NCI-H2107 (cell line): Measurements from ENCODE around the gene KCTD16.

Experiments
- DNase-seq: peaks from one replicate; lab custom pipeline; 2025; lab: John Stamatoyannopoulos, UW

KCTD16 gene

DNA sequence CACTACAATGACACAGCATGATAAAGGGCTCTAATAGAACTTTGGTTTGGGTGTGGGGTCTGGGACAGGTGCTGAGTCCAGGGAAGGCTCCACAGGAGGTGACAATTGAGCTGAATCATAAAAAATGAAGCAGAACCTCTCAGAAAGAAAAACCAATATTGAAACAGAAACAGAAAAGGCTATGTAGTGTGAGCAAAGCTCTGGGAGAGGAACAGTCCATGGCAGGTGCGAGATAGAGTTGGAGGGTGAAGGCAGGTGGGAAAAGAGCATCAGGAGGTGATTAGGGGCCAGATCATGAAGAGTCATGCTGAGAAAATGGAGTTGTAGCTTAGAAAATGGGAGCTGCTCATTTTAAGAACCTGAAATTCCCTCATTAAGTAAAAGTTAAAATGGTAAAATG lies 164.9 kb downstream of the KCTD16 start:
- DNase-seq, result peak; percentile 10

DNA sequence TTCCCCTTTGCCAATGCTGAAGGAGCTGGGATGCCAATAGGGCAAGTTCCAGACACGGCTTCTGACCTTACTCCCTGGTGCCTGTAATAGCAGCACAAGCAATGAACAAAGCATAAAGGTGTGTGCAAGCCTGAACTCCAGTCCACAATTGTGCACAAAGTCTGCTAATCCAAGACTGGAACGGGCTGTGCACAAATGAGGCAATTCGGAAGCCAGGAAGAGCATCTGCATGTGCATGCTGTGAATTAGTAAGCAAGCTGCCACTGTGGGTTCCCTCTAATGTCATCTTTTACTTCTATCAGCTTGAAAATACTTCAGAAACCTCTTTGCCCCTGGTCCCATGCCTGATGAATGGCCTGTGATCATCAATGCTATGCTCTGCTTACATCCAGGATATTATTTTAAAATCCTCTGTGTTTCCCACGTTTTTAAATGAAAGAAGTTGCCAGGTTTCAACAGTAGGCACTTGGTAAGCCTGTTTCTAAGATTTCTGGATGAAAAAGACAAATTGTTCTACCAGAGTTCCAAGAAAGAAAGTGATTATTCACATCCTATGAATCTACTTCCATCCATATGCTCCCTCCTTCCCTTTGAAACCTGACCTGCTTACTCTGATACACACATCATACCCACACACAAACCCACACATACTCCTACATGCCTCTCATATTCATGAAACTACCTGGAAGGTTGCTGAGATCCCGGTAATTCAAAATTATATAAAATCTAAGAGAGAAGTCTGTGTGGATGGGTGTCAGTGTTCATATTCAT lies 165.7 kb downstream of the KCTD16 start:
- no peak for DNase-seq

- DNase-seq, result no peak
Measured at GRCh38 chr5:144352330-144352729, 181.7 kb downstream of the KCTD16 start.

DNA sequence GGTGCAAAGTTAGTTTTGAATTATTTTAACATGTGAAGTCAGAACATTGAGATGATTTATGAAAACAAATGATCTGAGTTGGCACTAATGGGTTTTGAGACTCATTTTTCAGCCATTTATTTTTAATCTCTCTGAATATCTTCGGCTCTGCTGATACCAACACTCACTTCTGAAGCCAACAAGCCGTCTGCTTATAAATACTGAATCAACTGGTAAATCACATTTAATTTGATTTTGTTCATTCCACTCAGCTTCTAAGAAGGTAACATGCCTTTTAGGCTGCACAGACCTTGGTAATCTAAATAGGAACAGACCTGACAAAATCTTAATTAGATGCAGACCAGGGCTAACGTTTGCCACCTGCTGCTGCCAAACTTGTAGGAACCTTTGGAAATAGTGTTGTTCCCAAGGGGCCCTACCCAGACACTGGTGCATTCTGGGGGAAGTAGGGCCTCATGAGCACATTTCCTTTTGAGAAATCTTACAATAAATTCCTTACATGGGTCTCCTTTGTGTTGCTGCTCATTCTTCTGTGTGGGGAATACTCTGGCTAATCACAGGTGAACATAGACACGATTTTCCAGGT lies 182.2 kb downstream of the KCTD16 start:
- no peak for DNase-seq

DNA sequence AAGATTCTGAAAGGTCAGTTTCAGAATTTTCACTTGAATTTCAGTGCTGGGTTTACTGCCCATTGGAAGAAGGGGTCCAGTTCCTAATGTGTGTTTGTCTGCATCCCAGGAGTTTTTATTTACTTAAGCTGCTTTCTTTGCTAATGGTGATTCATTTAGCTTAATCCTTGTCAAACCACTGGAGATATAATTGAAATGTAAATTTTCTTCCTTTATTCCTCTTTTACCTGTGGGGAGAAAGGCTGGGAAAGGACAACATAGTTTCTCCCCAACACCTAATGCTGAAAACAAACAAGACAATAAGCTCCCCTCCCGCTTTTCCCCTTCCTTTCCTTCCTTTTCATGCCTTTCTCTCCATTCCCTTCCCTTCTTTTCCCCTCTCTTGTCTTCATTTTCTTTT lies 185.8 kb downstream of the KCTD16 start:
- no peak for DNase-seq

- DNase-seq, result no peak
Measured at GRCh38 chr5:144361406-144361805, 190.7 kb downstream of the KCTD16 start.

- no peak for DNase-seq
Measured at GRCh38 chr5:144365885-144366284, 195.2 kb downstream of the KCTD16 start.

GRCh38 chr5:144367991-144368390 lies 197.3 kb downstream of the KCTD16 start:
- no peak for DNase-seq

DNA sequence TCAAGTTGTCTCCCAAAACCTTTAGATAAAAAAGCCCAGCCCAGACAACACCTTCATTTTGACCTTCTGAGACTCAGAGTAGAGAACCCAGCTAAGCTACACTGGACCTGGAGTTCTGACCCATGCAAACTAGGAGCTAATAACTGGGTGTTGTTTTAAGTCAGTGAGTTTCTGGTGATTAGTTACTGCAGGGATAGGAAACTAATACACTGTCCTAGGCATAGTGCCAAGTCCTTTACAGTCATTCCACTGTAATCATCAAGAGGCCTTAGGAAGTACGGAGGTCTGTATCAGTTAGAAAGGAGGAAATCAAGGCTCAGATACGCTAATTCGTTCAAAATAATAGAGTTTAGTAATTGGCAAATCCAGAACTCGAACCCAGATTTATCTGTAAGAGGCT lies 197.9 kb downstream of the KCTD16 start:
- DNase-seq, result no peak

- peak; percentile 35 for DNase-seq
Measured at GRCh38 chr5:144369006-144369405, 198.3 kb downstream of the KCTD16 start.

- DNase-seq, result no peak
Measured at GRCh38 chr5:144370273-144370672, 199.6 kb downstream of the KCTD16 start.

GRCh38 chr5:144374637-144375036 lies 204.0 kb downstream of the KCTD16 start:
- DNase-seq, result no peak

DNA sequence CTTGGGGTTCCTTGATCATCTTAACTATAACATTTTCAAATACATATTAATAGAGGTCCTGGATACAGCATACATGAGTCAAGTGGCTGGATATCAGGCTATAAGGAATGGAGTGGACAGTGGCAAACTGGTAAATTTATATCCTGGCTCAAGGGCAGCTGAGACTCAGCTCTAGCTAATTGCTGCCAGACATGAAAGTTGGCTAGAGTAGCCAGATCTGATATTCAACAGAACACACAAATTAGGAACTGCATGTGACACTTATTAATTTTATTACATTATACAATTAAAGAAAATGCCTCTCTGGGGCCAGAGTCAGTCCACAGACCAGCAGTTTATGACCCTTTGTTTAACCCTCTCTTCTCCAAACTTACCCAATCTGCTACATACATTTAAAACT lies 206.5 kb downstream of the KCTD16 start:
- no peak for DNase-seq

DNA sequence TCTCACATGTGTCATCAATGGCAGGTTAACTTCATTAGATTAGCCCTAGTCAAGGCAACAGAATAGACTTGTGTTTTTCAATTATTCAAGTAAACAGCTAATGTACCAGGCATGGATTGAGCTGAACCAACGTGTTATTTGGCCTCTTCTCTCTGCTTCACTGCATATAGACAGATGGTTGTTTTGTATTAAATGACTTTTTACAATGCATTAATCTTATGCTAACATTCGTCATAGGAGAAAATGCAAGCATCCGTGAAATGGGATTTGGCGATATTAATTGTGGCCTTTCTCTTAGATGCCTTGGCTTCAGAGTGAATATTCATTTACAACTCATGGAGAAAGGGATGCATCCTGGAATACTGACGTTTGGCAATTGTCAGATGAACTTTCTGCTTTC lies 208.0 kb downstream of the KCTD16 start:
- DNase-seq, result no peak

DNA sequence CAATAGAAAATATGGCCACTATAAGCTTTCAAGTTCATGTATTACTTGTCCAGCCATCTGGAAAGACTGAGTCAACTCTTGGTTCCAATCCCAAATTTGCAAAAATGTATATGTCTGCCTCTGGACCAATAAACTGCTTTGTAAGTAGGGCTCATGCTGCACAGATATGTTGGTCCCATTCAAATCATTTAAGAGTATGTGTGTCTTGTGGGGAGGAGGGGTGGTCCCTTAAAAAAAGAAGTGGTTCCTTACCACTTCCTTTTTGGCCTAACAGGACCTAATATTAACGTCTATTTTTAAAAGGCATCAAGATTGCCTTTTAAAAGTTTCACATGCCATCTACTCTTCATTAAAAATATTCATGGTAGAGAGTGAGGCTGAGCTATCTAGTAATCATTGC lies 214.9 kb downstream of the KCTD16 start:
- no peak for DNase-seq

- DNase-seq, result no peak
Measured at GRCh38 chr5:144386315-144386714, 215.6 kb downstream of the KCTD16 start.

DNA sequence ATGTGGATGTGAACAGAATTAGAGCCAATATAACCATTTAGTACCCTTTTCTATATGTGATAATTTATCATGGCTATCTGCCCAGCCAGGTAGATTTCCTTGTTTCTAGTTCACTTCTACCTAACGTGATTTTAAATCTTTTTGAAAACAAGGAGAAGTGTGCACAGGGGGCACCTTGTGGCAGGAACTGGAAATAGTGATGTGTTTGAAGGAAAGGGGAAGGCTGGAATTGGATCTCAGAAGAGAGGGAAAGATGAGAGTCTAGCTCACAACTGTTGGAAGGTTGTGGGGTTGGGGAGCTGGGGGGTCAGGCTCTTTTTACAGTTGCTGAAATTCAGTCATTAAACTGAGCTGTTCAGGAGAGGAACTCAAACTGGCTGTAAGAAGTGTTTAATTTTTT lies 219.5 kb downstream of the KCTD16 start:
- DNase-seq, result no peak

- no peak for DNase-seq
Measured at GRCh38 chr5:144391044-144391443, 220.4 kb downstream of the KCTD16 start.

- no peak for DNase-seq
Measured at GRCh38 chr5:144393641-144394435, 223.2 kb downstream of the KCTD16 start.

GRCh38 chr5:144395704-144396103 lies 225.0 kb downstream of the KCTD16 start:
- no peak for DNase-seq

DNA sequence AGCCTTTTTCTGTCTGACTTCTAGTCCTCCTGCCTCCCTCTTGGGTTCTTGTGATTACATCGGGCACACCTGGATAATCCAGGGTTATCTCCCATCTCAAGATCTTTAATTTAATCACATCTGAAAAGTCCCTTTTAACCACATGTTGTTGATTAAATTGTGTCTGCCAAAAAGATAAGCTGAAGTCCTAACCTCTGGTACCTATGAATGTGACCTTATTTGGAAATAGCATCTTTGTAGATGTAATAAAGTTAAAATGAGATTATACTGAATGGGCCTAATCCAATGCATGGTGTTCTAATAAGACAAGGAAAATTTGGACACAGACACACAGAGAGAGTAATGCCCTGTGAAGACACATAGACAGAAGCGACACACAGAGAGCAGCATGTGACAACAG lies 232.4 kb downstream of the KCTD16 start:
- no peak for DNase-seq

- DNase-seq, result no peak
Measured at GRCh38 chr5:144403817-144404420, 233.2 kb downstream of the KCTD16 start.

- DNase-seq, result no peak
Measured at GRCh38 chr5:144404672-144405071, 234.0 kb downstream of the KCTD16 start.
